Myocyte (in vitro differentiated cells): ENCODE data around the gene ZNF256. TPM values are rescaled to one million over a fixed set of nuclear protein-coding genes. Genes with fewer than 3 reads are reported as not detected.

Source experiments
- DNase-seq: peaks from one replicate; pipeline ENCODE4 v3.0.0-alpha.2; 2012; ENCODE audit warnings: low read depth
- total RNA-seq: library from RNA; depleted of rRNA; stranded (reverse); fragments of >200 nt; gene quantifications from 2 replicates; pipeline ENCODE4 v1.2.3, GENCODE V29; 2014

The ZNF256 gene
- total RNA-seq, 1 donor from 2014 or later, result 3.1 TPM

- DNase-seq, result no peak
Observed at GRCh38 chr19:57900311-57900710, 47.2 kb downstream of the ZNF256 start.

Other genes with a start within 250 kb of the ZNF256 start
- 1.4 and 2.0 TPM in 2 replicates for gene ZNF154, start 238.5 kb downstream of the ZNF256 start, total RNA-seq
- gene ZNF671, start 220.1 kb downstream of the ZNF256 start, total RNA-seq, result 4.3 and 7.0 TPM in 2 replicates
- 15.0 and 15.4 TPM in 2 replicates for gene ZNF776, start 200.9 kb downstream of the ZNF256 start, total RNA-seq
- gene ZNF586, start 178.0 kb downstream of the ZNF256 start, total RNA-seq, result 18.8 and 20.5 TPM in 2 replicates
- 2.0 and 2.5 TPM in 2 replicates for gene ZNF552, start 132.8 kb downstream of the ZNF256 start, total RNA-seq
- 4.8 and 5.7 TPM in 2 replicates for gene ZNF587B, start 117.4 kb downstream of the ZNF256 start, total RNA-seq
- gene ZNF587, start 97.8 kb downstream of the ZNF256 start, total RNA-seq, result 13.5 and 13.8 TPM in 2 replicates
- 3.1 and 7.2 TPM in 2 replicates for gene ZNF814, start 58.7 kb downstream of the ZNF256 start, total RNA-seq
- 8.1 and 10.9 TPM in 2 replicates for gene ZNF417, start 31.1 kb downstream of the ZNF256 start, total RNA-seq
- gene ZNF418, start 12.3 kb downstream of the ZNF256 start, total RNA-seq, result 3.1 and 4.7 TPM in 2 replicates
- gene C19orf18, start 26.8 kb upstream of the ZNF256 start, total RNA-seq, result 0.21 and 0.52 TPM in 2 replicates
- gene ZNF606, start 55.1 kb upstream of the ZNF256 start, total RNA-seq, result 16.6 and 22.1 TPM in 2 replicates
- not detected in 2 replicates for gene ZSCAN1, start 86.3 kb upstream of the ZNF256 start, total RNA-seq
- gene ZNF135, start 111.6 kb upstream of the ZNF256 start, total RNA-seq, result 0.51 and 0.62 TPM in 2 replicates
- 85.6 and 96.7 TPM in 2 replicates for gene ZSCAN18, start 150.5 kb upstream of the ZNF256 start, total RNA-seq
- gene ZNF329, start 203.1 kb upstream of the ZNF256 start, total RNA-seq, result 11.2 and 13.2 TPM in 2 replicates
- 13.8 and 15.2 TPM in 2 replicates for gene ZNF274, start 235.4 kb upstream of the ZNF256 start, total RNA-seq